Stimulated activated CD8-positive, alpha-beta memory T cell treated with anti-CD3 and anti-CD28 coated beads, Interleukin-4, amount 100 ng/mL, for 24 hours (primary cell): ENCODE results near the gene URAD.

Experiments used
- DNase-seq: peaks from one replicate; pipeline ENCODE4 v3.0.0-alpha.2; 2020; ENCODE audit warnings: low read depth

Gene URAD

DNA sequence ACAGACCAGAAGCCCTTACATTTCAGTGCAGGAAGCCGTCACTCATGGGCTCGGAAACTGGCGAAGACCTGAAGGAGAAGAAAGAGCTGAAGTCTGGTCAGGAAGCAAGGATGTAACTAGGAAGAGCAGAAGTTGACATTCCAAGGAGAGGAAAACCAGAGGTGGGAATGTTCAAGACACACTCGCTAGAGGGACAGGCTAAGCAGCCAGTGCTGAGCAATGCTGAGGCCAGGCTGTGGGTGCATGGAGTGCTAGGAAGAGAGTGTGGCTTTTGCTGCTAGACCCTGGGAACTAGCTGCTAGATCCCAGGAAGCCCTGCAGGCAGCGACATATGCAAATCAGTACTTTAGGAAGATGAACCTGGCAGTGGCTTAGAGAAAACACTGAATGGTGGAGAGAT, 12.1 kb upstream of the URAD start:
- no peak for DNase-seq

DNA sequence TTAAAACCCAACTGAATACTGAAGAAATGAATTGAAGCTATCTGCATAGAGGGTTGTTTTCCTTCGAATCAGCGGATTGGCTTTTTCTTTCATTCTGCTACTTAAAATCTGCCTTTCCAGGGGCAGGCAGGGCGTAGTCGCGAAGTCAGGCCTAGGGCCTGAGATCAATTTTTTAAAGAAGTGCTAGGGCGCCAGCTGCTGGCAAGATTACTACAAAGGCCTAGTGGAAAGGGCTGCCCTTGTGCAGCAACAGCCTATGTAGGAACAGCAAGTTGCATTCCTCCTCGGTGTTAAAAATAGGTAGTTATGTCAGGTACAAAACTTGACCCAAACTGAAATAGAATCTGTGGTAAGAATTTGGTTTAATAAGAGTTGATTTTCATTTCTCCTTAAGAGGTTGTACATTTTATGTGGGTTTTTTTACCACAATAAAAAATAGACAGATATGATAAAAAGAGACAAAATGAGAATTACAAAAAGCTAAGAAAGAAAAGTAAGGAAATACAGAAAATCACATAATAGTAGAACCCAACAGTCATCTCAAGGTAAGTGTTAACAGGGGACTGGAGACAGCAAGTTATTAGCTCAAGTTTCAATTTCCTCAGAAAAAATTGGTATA, 9.5 kb upstream of the URAD start:
- no peak for DNase-seq

DNA sequence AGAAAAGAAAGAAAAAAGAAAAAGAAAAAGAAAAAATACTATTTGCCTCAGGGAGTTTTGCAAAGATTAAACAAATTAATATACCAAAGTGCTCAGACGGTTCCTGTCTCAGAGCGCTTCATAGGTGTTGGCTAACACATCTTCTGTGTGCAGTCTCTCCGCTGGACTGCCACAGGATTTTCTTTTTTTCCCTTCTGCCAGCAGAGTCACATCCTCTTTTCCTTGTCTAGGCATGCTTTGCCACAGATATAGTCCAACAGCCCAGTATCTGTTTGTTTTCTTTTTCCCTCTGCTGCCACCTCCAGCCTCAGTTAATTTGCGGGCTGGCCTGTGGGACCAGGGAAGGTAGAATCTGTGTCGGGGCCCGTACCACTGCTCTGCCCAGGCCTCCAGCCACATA, 3.4 kb upstream of the URAD start:
- no peak for DNase-seq

DNA sequence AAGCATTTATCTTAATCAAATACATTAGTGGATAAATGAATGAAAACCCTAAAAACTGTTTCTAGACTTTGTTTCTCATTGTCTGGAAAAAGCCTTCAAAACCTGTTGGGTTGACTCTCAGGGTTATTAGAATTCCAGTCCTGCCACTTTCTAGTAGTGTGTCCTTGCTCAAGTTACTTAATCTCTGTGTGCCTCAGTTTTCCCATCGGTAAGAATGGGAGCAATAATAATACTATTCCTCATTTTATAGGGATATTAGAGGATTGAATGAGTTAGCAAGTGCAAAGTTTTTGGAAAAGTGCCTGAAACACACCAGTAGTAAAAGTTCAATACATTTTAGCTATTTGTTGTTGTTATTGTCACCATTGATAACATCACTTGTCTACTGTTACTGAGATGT, 2.9 kb downstream of the URAD start:
- no peak for DNase-seq

DNA sequence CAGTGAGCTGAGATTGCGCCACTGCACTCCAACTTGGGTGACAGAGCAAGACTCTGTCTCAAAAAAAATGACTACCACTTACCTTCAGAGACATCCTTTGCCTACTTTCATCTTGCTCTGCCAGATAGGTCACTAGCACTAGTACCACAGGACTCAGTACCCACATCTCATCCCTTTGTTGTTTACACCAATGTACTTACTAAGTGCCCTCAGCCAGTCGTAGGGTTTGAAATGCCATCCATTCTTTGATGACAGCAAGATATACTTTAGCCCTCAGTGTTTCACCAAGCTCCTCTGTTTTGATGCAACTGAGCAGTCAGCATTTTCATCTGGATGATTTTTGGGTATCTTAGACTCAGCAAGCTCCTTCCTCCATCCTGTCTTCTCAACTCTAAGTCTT, 6.1 kb downstream of the URAD start:
- DNase-seq: no peak

DNA sequence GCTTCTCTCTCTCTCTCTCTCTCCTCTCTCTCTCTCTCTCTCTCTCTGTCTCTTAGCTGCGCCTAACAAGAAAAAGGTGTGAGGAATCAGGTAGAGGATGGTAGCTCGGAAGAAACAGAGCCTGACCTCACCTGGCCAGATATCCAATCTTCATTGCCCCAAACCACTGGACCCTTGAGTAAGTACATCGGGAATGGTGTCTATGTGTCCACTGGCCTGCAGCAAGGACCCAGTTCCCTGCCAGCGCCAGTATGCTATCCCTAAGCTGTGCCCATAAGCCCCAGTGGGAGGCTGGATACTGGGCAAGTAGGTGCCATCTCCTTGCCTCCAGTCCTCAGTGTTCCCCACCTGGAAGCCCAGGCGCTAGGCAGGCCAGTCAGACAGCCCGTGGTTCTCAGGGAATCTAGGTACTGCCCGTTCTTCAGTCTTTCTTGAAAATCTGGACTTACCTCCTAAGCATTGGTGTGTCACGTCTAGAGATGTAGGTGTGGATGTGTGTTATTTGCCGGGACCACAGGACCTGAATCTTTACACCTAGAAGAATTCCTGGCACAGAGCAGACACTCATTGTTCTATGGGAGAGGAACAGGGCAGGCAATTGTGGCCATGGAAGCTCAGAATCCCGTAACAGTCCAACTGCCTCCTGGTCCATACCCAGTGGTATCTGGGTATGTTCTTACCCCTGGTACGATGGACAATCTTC, 7.3 kb downstream of the URAD start:
- no peak for DNase-seq

DNA sequence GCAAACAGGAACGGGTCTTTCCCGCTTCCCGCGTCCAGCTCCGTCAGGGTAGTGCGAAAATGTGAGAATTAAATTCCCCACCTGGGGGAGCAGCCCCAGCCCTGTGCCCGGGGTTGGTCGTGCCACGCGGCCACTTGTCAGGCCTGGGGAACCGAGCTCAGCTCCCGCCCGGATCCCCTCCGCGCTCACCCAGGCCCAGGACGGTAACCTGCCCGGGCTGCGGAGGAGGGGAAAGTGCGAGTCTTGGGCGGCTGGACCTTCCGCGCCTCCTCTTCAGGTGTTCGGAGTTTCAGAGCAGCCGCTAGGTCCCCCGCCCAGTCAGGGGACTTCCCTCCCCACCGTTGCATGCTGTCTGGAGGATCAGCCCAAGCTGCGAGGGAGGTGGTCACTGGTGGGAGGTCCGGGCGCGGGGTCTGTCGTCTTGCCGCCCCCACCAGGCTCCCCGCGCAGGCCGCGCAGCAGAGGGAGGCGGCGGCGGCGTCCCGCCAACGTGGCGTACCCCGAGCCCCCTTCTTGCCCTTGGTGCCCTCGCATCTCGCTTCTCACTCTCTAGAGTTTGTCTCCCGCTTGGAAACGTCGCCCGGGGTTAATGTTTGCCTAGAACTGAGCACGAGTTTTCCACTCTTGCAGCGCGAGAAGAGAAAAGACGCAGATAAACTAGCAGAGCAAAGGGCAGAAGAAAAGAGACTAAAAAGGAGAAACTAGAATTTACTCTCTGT, 8.1 kb downstream of the URAD start:
- no peak for DNase-seq

DNA sequence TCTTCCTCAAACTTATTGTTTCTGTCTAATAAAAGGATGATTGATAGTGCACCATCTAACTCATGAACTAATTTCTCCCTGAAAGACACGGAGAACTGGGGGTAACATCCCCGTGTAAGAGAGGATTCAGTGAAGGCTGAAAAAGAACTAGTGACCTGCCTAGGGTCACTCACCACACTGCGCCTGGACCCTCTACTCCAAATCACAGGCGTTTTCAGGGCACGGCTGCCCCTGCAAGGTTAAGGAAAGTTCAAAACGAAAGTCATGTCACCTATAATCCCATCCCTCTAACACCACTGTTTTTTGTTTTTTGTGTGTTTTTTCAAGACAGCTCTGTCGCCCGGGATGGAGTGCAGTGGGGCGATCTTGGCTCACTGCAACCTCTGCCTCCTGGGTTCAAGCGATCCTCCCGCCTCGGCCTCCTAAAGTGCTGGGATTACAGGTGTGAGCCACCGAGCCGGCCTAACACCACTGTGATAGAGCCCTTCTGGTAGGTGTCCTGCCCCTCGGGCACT, 8.7 kb downstream of the URAD start:
- no peak for DNase-seq

DNA sequence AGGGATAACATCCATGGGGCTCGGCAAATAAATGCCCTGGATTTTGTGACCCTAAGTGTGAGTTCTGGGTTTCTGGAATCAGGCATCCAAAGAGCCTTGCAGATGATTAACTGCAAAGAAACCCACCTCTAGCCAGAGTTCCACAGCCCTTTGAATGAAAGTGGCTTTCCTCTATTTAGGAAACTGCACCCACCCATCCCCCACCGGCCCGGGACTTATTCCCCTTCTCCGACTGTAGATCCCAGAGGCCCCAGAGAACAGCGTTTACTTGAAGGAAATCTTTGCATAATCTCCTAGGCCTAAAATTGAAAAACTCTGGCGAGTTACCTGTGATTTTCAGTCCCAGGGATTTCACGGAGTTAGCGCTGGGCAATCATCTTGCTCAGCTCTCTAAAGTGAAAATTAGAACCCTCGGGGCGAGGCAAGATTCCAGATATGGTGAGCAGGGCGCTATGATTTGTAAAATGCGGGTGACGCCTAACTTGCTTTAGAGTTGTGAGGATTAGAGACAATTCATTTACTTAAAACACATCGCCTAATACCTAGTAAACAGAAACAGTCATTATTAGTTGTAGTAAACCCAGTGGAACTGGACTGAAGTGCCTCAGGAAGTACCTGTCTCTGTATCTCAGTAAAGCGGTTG, 9.4 kb downstream of the URAD start:
- no peak for DNase-seq

DNA sequence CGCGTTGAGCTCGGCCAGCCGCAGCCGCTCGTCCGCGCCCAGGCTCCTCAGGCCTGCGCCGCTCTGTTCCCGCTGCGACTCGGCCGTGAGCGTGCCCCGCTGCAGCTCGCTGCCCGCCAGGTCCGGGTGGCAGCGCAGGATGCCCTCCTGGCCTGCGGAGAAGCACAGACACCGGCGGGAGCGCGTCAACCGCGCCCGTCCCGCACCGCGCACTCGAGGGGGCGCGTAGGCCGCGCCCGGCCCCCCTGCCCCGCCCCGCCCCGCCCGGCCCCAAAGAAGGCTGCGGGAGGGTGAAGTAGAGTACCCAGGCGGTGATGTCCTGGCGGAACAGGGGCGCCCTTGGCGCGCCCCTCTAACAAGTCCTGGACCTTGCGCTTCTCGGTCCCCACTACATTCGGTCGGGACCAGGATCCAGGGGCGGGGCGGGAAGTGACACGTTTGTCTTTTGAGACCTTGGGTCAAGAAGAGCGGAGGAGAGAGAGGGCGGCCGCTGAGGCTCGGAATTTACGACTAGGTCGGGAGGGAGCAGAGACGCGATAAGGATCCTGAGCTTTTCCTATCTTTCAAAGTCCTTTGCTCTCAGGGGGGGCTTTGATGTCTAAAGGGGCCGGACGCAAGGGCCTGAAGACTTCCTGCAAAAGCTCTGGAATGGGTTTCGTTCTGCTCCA, 10.1 kb downstream of the URAD start:
- DNase-seq: no peak

DNA sequence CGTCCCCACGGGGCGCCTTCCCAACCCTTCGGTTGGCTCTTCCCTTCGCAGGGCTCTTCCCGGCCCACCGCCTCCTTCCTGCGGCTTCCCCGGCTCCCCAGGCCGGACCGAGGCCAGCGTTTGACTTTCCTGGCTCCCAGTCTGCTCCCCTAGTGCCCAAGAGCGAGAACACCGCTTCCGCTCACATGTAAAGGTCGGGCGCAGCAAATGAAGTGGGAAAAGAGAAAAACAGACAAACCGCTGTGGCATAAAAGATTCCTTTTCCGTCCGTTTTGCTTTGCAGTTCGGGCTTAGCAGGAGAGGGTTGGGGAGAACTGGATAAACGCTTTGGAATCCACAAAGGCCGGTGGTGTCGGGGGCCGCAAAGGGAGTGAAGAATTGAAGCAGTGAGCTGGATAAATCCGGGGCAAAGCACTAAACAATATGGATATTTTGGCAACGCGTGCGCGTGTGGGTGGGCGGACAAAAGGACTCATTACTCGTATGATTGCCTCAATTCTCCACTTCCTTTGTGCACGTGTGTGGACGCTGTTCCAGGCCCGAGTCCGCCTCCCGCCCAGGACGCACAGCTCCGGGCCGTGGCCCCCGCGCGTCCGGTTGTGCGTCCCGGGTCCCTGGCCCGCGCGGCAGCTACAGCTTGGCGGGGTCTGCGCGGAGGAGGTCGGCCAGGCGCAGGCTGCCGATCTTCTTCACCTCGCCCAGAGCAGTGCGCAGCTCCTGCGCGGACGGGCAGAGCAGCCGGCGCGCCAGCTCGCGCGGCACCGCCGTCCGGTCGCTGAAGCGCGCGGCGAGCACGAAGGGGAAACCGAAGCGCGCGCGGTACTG, 10.8 kb downstream of the URAD start:
- no peak for DNase-seq

DNA sequence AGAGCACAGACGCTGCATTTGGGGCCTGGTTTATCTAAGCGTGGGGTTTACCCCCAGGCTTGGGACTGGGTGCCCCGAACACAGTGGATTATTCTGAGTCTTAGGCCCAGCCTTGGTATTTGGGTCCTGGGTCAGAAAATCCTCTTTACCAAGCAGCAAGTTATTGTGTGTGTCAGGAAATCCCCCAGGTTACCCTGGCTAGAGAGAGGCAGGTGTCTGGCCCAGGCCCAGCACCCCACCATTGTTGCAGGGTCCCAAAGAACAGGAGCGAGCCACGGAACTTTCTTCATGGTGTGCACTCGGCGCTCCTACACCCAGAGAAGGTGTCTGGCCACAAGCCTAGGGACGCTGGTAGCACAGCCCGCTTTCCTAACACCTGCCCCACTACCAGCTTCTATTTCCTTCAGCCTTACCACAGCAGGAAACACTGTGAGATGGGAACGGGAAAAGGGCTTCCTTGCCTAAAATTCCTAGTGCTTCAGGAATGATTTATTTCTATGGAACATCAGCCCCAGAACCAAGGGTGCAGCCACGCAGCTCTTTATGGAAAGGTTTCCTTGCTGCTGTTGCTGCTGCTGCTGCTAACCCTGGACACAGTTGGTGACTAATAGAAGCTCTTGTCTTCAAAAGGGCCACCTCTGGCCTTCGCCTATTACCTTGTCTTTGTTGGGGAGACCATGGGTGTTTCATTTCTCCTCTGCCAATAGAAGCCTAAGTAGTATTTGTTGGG, 12.0 kb downstream of the URAD start:
- no peak for DNase-seq

DNA sequence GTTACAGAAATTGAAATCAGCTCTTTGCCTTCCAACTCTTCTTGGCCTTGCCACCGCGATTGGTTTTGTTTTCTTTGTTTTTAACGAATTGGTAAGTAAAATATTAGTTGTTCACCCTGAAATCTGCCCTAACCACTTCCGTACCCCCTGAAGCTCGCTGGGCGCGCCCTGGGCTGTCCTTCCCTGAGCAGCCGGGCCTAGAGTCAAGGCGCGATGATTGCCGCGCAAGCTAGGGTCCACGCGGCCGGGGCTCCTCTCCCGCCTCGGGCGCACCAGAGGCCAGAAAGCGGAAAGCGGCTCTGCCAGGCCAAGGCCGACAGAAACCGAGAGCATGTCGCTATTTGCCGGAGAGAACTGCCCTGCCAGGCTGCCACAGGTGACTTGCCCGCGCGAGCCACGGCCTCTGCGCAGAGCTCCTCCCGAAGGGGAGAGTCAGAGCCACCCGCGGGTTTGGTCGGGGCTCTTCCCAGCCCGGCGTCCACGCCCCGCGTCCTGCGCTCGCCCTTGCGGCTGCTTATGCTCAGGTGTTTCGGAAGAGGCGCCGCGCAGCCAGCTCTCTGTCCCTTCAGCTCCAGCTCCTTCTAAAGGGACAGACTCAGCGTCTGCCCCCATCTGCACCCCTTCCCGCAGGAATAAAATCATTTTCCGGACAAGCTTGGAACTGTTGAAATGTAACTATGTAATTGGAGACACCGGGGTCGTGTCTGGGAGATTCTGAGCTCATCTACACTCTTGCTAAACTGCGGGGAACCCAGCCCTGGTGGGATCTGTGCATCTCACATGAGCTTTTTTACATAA, 12.7 kb downstream of the URAD start:
- DNase-seq: no peak

DNA sequence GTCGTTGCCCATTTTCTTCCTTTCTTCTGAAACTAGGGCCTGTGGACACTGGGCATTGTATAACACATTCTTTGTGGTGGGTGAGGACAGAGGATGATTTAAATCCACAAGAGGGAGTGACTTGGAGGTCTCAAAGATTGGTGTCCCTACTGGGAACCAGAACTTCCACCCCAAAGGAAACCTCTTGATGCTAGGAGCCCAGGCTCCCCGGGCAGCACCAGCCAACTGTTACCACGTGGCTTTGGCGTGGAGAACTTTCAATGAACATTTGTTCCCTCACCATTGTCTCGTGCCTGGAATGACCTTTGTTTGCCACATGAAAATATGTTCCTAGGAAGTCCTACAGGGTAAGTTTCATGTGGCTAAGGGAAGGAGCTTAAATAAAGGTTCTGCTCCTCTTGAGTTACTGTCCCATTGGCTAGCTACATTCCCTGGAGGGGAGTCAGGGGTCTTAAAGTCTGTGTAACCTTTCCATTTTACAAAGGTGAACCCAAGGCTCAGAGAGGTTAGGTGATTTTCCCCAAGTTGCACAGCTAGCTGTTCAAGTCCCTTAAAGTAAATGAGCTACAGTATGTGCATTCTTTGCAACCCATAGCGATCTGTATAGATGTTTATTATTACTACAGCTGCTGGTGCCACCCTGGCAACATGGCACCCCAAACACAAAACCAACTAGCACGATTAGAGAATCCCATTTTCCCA, 14.4 kb downstream of the URAD start:
- no peak for DNase-seq

DNA sequence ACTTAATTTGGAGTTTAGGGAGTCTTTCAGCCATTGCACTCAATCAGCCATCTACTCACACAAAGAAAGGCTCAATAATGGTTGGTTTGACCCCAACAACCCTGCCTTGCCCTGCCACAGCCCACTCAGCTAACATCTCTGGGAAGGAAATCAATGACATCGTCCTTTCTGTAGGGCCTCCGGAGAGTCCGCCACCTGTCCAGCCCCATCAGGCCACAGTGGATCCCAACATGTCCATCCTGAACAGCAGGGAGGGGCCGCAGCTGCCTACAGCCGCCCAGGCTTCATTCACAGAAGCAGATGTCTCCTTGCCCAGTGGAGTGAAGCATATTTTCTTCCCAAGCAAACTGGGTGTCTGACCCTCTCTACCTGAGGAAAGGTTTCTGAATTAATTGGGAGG, 15.2 kb downstream of the URAD start:
- no peak for DNase-seq

DNA sequence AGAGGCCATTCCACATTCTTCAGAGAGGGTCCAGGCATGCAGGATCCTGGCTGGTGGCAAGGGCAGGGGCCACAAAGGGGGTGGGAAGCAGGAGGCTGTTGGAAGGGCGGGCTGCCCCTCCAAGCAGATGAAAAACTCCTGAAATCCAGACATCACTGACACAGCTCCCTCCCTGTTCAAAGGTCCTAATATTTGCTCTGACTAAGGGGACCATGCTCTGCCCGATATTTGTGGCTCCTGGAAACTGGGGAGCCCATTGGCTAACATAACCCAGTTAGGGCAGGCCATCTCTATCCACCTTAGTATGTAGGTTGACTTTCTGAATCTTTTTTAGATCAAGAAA, 16.0 kb downstream of the URAD start:
- no peak for DNase-seq

DNA sequence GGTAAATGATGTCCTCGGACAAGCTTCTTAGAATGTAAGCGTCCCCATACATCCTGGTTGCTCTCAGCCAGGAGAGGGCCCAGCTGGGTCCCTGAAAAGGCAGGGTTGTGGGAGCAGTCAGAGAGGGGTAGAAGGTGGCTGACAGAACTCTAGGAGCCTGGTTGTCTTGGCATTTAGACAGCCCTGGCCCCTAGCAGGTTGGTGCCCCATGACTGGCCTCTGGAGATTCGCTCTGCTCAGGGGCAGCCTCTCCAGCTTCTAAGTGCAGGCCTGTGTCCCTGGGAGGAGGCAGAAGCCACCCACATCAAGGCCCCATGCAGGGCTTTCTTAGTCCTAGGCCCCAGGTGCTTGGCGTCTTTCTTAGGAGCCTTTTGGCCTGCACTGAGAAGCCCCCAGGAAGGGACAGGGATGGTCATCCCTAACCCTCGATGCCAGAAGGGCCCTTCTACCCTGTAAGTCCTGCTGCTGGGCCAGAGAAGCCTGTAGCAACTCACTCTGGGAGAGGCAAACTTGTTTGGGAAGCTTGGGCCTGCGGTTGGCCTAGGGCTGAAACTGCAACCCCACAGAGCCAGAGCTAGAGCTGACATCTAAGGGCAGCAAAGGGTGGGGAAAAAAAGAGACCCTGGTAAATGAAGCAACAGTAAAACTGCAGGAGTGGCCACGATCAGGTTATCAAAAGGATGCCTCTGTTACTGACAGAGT, 16.6 kb downstream of the URAD start:
- no peak for DNase-seq

DNA sequence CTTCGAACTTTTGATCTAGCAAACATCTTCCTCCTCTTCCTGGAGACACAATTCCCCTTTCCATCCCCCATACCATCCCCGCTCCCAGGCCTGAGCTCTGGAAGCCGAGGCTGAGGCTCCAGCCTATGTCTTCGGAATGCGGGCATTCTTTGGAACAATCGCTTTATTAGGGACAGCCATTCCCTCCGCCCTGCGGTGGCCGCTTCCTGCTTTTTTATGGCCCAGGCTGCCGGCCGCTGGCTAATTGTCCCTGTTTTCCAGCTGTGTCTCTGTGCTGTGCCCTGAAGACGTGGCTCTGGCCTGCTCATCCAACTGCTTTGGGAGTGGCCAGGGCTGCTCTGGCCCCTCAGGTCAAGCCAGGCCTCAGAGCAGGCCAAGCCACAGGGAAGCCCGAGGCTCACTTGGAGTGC, 17.3 kb downstream of the URAD start:
- no peak for DNase-seq
